GM20431 (cell line): Measurements from ENCODE around the gene XPO4.

ENCODE experiments used
- in situ Hi-C: fragments of 300-500 bp; cut with MseI, MboI; formaldehyde crosslinking; loops from one replicate; pipeline ENCODE4 v1.15.0; 2020; ENCODE audit warnings: low sequenced_read_pairs; ENCODE audit not compliant: unreplicated experiment

XPO4 gene

GRCh38 chr13:20833900-20834679, 68.5 kb downstream of the XPO4 start:
- in situ Hi-C loops, result loop anchor here (25.0 kb wide), 1 partner anchor 347 kb away; no protein-coding TSS in a partner anchor

- in situ Hi-C loops, result loop anchor here (25.0 kb wide), 1 partner anchor 346 kb away; no protein-coding TSS in a partner anchor
Observed at GRCh38 chr13:20832861-20833260, 69.7 kb downstream of the XPO4 start.

- in situ Hi-C loops, result loop anchor here (25.0 kb wide), 1 partner anchor 345 kb away; no protein-coding TSS in a partner anchor
Observed at GRCh38 chr13:20831933-20832332, 70.6 kb downstream of the XPO4 start.

GRCh38 chr13:20831254-20831653, 71.3 kb downstream of the XPO4 start:
- in situ Hi-C loops, result loop anchor here (25.0 kb wide), 1 partner anchor 344 kb away; no protein-coding TSS in a partner anchor

GRCh38 chr13:20828539-20829364, 73.8 kb downstream of the XPO4 start:
- in situ Hi-C loops, result loop anchor here (25.0 kb wide), 1 partner anchor 341 kb away; no protein-coding TSS in a partner anchor

GRCh38 chr13:20826843-20827560, 75.5 kb downstream of the XPO4 start:
- in situ Hi-C loops, result loop anchor here (25.0 kb wide), 1 partner anchor 340 kb away; no protein-coding TSS in a partner anchor

- in situ Hi-C loops, result loop anchor here (25.0 kb wide), 1 partner anchor 339 kb away; no protein-coding TSS in a partner anchor
Observed at GRCh38 chr13:20826301-20826700, 76.2 kb downstream of the XPO4 start.

GRCh38 chr13:20825477-20825875, 77.1 kb downstream of the XPO4 start:
- in situ Hi-C loops, result loop anchor here (25.0 kb wide), 1 partner anchor 338 kb away; no protein-coding TSS in a partner anchor

- in situ Hi-C loops, result loop anchor here (25.0 kb wide), 1 partner anchor 338 kb away; no protein-coding TSS in a partner anchor
Observed at GRCh38 chr13:20824762-20825476, 77.6 kb downstream of the XPO4 start.

- in situ Hi-C loops, result no loop called here
Observed at GRCh38 chr13:20823071-20823470, 79.5 kb downstream of the XPO4 start.

GRCh38 chr13:20822406-20822805, 80.1 kb downstream of the XPO4 start:
- in situ Hi-C loops, result no loop called here

- in situ Hi-C loops, result no loop called here
Observed at GRCh38 chr13:20819715-20820114, 82.8 kb downstream of the XPO4 start.

- in situ Hi-C loops, result no loop called here
Observed at GRCh38 chr13:20815464-20815863, 87.1 kb downstream of the XPO4 start.

- in situ Hi-C loops, result no loop called here
Observed at GRCh38 chr13:20814224-20814910, 88.2 kb downstream of the XPO4 start.

- in situ Hi-C loops, result no loop called here
Observed at GRCh38 chr13:20812890-20813289, 89.7 kb downstream of the XPO4 start.

- in situ Hi-C loops, result no loop called here
Observed at GRCh38 chr13:20810808-20811207, 91.7 kb downstream of the XPO4 start.

GRCh38 chr13:20808874-20809273, 93.7 kb downstream of the XPO4 start:
- in situ Hi-C loops, result no loop called here

GRCh38 chr13:20803180-20803965, 99.2 kb downstream of the XPO4 start:
- in situ Hi-C loops, result no loop called here
